ENCODE measurements around the gene FBXW4.

- TF ChIP-seq HDGF (IDR thresholded peaks at IDR 0.05; ENCODE audit: borderline replicate concordance): no peak
- TF ChIP-seq SP1 (IDR thresholded peaks at IDR 0.05): no peak
- no peak for TF ChIP-seq FOXA1 (IDR thresholded peaks at IDR 0.05)
- TF ChIP-seq ELF4 (IDR thresholded peaks at IDR 0.05): no peak
These were observed 78.4 kb downstream of the FBXW4 start for GRCh38 chr10:101616415-101617101.

Measured in HEK293T (cell line).